OCI-LY3 (cell line): Measurements from ENCODE around the gene PRDM11.

Experiments used
- H2AFZ ChIP-seq: fragments of 200-600, 300-600 bp; shearing (Covaris generic); 2 replicates; pipeline ENCODE4 v1.6.0; 2014; ENCODE audit warnings: antibody characterized with exemption, low read depth, low read length
- H3K27ac ChIP-seq: fragments of 200-600, 300-600 bp; sonication (generic); 2 replicates; pipeline ENCODE4 v1.5.1; 2014; ENCODE audit warnings: mild to moderate bottlenecking, low read length, moderate library complexity, mixed read lengths
- H3K27me3 ChIP-seq: fragments of 200-600, 300-600 bp; sonication (generic); 2 replicates; pipeline ENCODE4 v1.6.1; 2014; ENCODE audit warnings: low read depth, low read length, mixed read lengths
- H3K36me3 ChIP-seq: fragments of 200-600, 300-600 bp; sonication (generic); replicated peaks from 2 replicates; pipeline ENCODE3; 2014; ENCODE audit warnings: low read depth, low read length, mixed read lengths
- H3K4me1 ChIP-seq: fragments of 300-600, 200-600 bp; sonication (generic); 2 replicates; pipeline ENCODE4 v1.6.1; 2014; ENCODE audit warnings: low read length, mixed read lengths
- H3K4me2 ChIP-seq: fragments of 200-600, 300-600 bp; sonication (generic); 2 replicates; pipeline ENCODE4 v1.6.1; 2014; ENCODE audit warnings: low read length, mixed read lengths
- H3K4me3 ChIP-seq: fragments of 300-600, 200-600 bp; sonication (generic); 2 replicates; pipeline ENCODE4 v1.5.1; 2014; ENCODE audit warnings: antibody characterized with exemption, mild to moderate bottlenecking, low read length, moderate library complexity
- H3K79me2 ChIP-seq: fragments of 300-600, 200-600 bp; shearing (Covaris generic); 2 replicates; pipeline ENCODE4 v1.6.1; 2014; ENCODE audit warnings: mild to moderate bottlenecking, low read length, mixed read lengths
- H3K9ac ChIP-seq: fragments of 300-600, 200-600 bp; shearing (Covaris generic); 2 replicates; pipeline ENCODE4 v1.6.0; 2014; ENCODE audit warnings: mild to moderate bottlenecking, low read length, moderate library complexity
- H3K9me3 ChIP-seq: fragments of 200-600, 300-600 bp; shearing (Covaris generic); 2 replicates; pipeline ENCODE4 v1.6.1; 2014; ENCODE audit warnings: low read length, mixed read lengths; ENCODE audit not compliant: insufficient read depth
- H4K20me1 ChIP-seq: fragments of 200-600, 300-600 bp; sonication (generic); 2 replicates; pipeline ENCODE4 v1.6.1; 2016; ENCODE audit warnings: low read length, mixed read lengths; ENCODE audit not compliant: insufficient read depth
- EZH2phosphoT487 ChIP-seq: fragments of 200-600 bp; shearing (Covaris generic); IDR thresholded peaks from 2 replicates; pipeline ENCODE4 v1.6.1; 2018; ENCODE audit warnings: antibody characterized with exemption, mixed run types, low read depth
- TF ChIP-seq, protein P1 (sequence below): fragments of 200-600, 300-600 bp; sonication (generic); IDR thresholded peaks from 2 replicates; pipeline ENCODE4 v1.5.1; 2014; ENCODE audit warnings: antibody characterized with exemption, low read length, low read depth

PRDM11 gene

DNA sequence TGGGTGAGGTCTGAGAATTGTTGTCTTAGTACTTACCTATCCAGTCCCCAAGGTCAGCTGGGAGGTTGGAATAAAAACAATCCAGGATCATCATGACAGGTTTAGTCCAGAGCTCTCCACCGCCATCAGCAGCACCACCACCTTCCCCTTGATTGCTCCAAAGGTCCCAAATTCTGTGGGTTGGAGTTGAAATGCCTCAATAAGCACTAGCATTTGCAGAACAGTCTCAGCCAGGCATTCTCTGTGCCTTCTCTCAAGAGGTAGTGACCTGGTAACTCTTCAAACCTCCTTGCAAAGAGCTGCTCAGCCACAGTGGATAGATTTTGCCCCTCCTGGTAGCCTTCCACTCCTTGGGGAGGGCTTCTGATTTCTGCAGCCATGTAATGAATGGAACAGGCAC lies 69.6 kb downstream of the PRDM11 start:
- H3K4me3 ChIP-seq = no peak overlapping the region
- H4K20me1 ChIP-seq = no peaks in the 10 kb centered on the region
- TF ChIP-seq, protein P1, sequence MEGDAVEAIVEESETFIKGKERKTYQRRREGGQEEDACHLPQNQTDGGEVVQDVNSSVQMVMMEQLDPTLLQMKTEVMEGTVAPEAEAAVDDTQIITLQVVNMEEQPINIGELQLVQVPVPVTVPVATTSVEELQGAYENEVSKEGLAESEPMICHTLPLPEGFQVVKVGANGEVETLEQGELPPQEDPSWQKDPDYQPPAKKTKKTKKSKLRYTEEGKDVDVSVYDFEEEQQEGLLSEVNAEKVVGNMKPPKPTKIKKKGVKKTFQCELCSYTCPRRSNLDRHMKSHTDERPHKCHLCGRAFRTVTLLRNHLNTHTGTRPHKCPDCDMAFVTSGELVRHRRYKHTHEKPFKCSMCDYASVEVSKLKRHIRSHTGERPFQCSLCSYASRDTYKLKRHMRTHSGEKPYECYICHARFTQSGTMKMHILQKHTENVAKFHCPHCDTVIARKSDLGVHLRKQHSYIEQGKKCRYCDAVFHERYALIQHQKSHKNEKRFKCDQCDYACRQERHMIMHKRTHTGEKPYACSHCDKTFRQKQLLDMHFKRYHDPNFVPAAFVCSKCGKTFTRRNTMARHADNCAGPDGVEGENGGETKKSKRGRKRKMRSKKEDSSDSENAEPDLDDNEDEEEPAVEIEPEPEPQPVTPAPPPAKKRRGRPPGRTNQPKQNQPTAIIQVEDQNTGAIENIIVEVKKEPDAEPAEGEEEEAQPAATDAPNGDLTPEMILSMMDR = no peak
- TF ChIP-seq EZH2phosphoT487 = no peak
- no peak overlapping the region for H3K9ac ChIP-seq
- no peaks in the 10 kb centered on the region for H3K79me2 ChIP-seq
- no peaks in the 10 kb centered on the region for H3K36me3 ChIP-seq
- H3K27me3 ChIP-seq = no peaks in the 10 kb centered on the region
- H3K9me3 ChIP-seq = no peaks in the 10 kb centered on the region
- H3K27ac ChIP-seq = no peak overlapping the region
- H2AFZ ChIP-seq = no peak overlapping the region
- no peak overlapping the region for H3K4me2 ChIP-seq
- H3K4me1 ChIP-seq = peaks cover 9% of the 10 kb centered on the region

GRCh38 chr11:45216901-45217300 lies 70.5 kb downstream of the PRDM11 start:
- Histone ChIP-seq H3K27me3 (no peaks in the 10 kb centered on the region), H3K27ac (no peak overlapping the region), H3K9me3 (no peaks in the 10 kb centered on the region), H2AFZ (no peak overlapping the region), H3K9ac (no peak overlapping the region), H4K20me1 (no peaks in the 10 kb centered on the region), H3K36me3 (no peaks in the 10 kb centered on the region), H3K4me1 (peaks cover 9% of the 10 kb centered on the region), H3K79me2 (no peaks in the 10 kb centered on the region), H3K4me3 (no peak overlapping the region), H3K4me2 (no peak overlapping the region)
- TF ChIP-seq, protein P1 = no peak
- no peak for TF ChIP-seq EZH2phosphoT487

- H2AFZ ChIP-seq = no peak overlapping the region
- no peaks in the 10 kb centered on the region for H3K36me3 ChIP-seq
- H3K4me3 ChIP-seq = no peak overlapping the region
- no peaks in the 10 kb centered on the region for H4K20me1 ChIP-seq
- no peaks in the 10 kb centered on the region for H3K9me3 ChIP-seq
- H3K27me3 ChIP-seq = no peaks in the 10 kb centered on the region
- H3K9ac ChIP-seq = no peak overlapping the region
- no peaks in the 10 kb centered on the region for H3K79me2 ChIP-seq
- no peak overlapping the region for H3K27ac ChIP-seq
- H3K4me2 ChIP-seq = no peak overlapping the region
- no peak for TF ChIP-seq EZH2phosphoT487
- TF ChIP-seq, protein P1 = no peak
- H3K4me1 ChIP-seq = peaks cover 9% of the 10 kb centered on the region
Observed at GRCh38 chr11:45217991-45218390, 71.6 kb downstream of the PRDM11 start.

GRCh38 chr11:45218705-45219104 lies 72.3 kb downstream of the PRDM11 start:
- TF ChIP-seq, protein P1 = no peak
- no peak for TF ChIP-seq EZH2phosphoT487
- Histone ChIP-seq H4K20me1 (no peaks in the 10 kb centered on the region), H3K9ac (no peak overlapping the region), H3K4me3 (no peak overlapping the region), H3K4me2 (no peak overlapping the region), H3K27ac (no peak overlapping the region), H2AFZ (no peak overlapping the region), H3K36me3 (no peaks in the 10 kb centered on the region), H3K4me1 (peaks cover 9% of the 10 kb centered on the region), H3K79me2 (no peaks in the 10 kb centered on the region), H3K9me3 (no peaks in the 10 kb centered on the region), H3K27me3 (no peaks in the 10 kb centered on the region)
